Small intestine (tissue), 16 donors: Measurements from ENCODE around the gene ATP6V1A. TPM values are rescaled to one million over a fixed set of nuclear protein-coding genes. Genes with fewer than 3 reads are reported as not detected.
A peak's percentile ranks its signal among the peaks of the same experiment; 100 is the strongest.

Experiments
- DNase-seq, 2 donors: peaks; one replicate each; pipeline versions ENCODE4 v3.0.0 to v3.0.0-alpha.2; 2013
- FAIRE-seq: peaks from 2 replicates; lab custom pipeline; 2012; peaks lifted over from hg19 to GRCh38; lab: Jason Lieb, UNC
- H3K27ac ChIP-seq, 3 donors: one replicate each; pipeline ENCODE4 v1.5.1; 2013; ENCODE audit warnings: low read length in 2 of 3, mild to moderate bottlenecking in 2 of 3, control low read depth in 1 of 3, inconsistent platforms in 1 of 3, low read depth in 1 of 3, moderate library complexity in 1 of 3
- H3K27me3 ChIP-seq, 3 donors: one replicate each; pipeline ENCODE4 v1.6.1; 2013; ENCODE audit warnings: low read length in 3 of 3, inconsistent platforms in 1 of 3; ENCODE audit not compliant: control insufficient read depth in 3 of 3, insufficient read depth in 3 of 3
- H3K36me3 ChIP-seq, 3 donors: one replicate each; pipeline ENCODE4 v1.6.1; 2013; ENCODE audit warnings: low read length in 3 of 3, inconsistent platforms in 1 of 3, low read depth in 1 of 3, mild to moderate bottlenecking in 1 of 3, moderate library complexity in 1 of 3; ENCODE audit not compliant: control insufficient read depth in 3 of 3, insufficient read depth in 2 of 3
- H3K4me1 ChIP-seq, 3 donors: one replicate each; pipeline ENCODE4 v1.6.1; 2013; ENCODE audit warnings: low read length in 2 of 3, inconsistent platforms in 1 of 3, low read depth in 1 of 3, mild to moderate bottlenecking in 1 of 3, moderate library complexity in 1 of 3; ENCODE audit not compliant: control insufficient read depth in 3 of 3, insufficient read depth in 2 of 3
- H3K4me3 ChIP-seq, 3 donors: one replicate each; pipeline ENCODE4 v1.5.1; 2013; ENCODE audit warnings: low read length in 3 of 3, control low read depth in 1 of 3, inconsistent platforms in 1 of 3, low read depth in 1 of 3, mild to moderate bottlenecking in 1 of 3, moderate library complexity in 1 of 3
- H3K9me3 ChIP-seq, 2 donors: one replicate each; pipeline ENCODE4 v1.6.1; 2013; ENCODE audit warnings: low read depth in 1 of 2, low read length in 1 of 2; ENCODE audit not compliant: control insufficient read depth in 2 of 2, insufficient read depth in 1 of 2
- whole genome bisulfite sequencing, 3 donors: extraction: QIAGEN DNeasy Blood & Tissue Kit; methylation state at CpG; one replicate each; pipeline ENCODE4 v1.1.7; 2013; 5-methylcytosine and 5-hydroxymethylcytosine counted together
- long read RNA-seq, 10 donors: transcript quantifications; one replicate each; lab custom pipeline, GENCODE V29; 2026
- polyA plus RNA-seq, 4 donors: library from polyadenylated mRNA; stranded (reverse) in 3 of 4; unstranded in 1 of 4; fragments of 200-250 nt in 3 of 4; fragments of 120-200 nt in 1 of 4; gene quantifications; one replicate each; pipeline versions ENCODE4 v1.2.1 to v1.2.3, GENCODE V29; 2013
- donor health status: healthy with polysubstance abuse.
- donor health status: control.
- donor health status: control.
- donor health status: Bipolar disorder and iron deficiency.
- donor health status: healthy.

ATP6V1A gene
- 10 to 100 TPM; 13.8 to 47.7 (median 17.6) TPM for polyA plus RNA-seq
- long read RNA-seq, donor 1 = 0 reads
- long read RNA-seq, donor 2, full-length matches to known transcripts = 2 of 7 reads
- long read RNA-seq, donor 2, partial matches to known transcripts = 5 of 7 reads
- long read RNA-seq, donor 2, other reads (novel, unspliced or antisense) = 0 of 7 reads
- long read RNA-seq, donor 3, full-length matches to known transcripts = 2 of 2 reads
- long read RNA-seq, donor 3, partial matches to known transcripts = 0 of 2 reads
- long read RNA-seq, donor 3, other reads (novel, unspliced or antisense) = 0 of 2 reads
- long read RNA-seq, donor 4 = 0 reads
- long read RNA-seq, donor 5, full-length matches to known transcripts = 1 of 1 reads
- long read RNA-seq, donor 5, partial matches to known transcripts = 0 of 1 reads
- long read RNA-seq, donor 5, other reads (novel, unspliced or antisense) = 0 of 1 reads
- long read RNA-seq, donor 6, full-length matches to known transcripts = 8 of 8 reads
- long read RNA-seq, donor 6, partial matches to known transcripts = 0 of 8 reads
- long read RNA-seq, donor 6, other reads (novel, unspliced or antisense) = 0 of 8 reads
- long read RNA-seq, donor 7 = 0 reads
- long read RNA-seq, donor 8 = 0 reads
- long read RNA-seq, donor 9 = 0 reads
- long read RNA-seq, donor 10, full-length matches to known transcripts = 5 of 5 reads
- long read RNA-seq, donor 10, partial matches to known transcripts = 0 of 5 reads
- long read RNA-seq, donor 10, other reads (novel, unspliced or antisense) = 0 of 5 reads

DNA sequence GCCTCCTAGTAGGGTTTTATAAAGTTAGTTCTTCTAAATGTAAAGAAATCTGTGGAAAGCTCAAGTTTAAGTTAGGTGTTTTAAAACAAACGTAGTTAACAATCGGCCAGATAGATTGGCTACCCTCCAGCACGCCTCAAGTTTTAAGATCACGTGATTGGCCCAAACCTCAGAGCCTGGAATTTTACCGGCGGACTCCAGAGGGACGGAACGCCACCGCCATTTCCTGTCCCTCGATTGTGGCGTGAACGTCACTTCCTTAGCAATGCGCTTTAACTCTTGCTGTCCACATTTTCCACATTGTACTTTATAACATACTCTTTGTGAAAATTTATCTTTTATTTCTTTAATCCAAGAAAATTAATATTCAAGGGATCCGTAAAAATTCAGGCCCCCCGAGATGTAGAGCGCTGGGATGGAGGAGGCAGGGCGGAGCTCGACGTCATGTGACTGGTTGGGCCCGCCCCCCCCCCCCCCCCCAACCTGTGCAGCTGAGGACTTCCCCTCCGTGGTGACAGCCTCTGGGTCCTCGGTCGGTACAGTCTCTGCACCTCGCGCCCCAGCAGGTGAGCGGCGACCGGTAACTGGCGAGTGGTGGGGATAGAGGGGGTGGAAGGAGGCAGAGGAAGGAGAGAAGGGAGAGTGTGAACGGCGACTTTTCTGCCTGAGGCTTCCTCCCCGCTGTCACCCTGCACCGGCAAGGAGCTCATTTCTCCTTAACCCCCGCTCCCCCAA, at the start of gene ATP6V1A:
TSS of gene ATP6V1A (plus strand) at position 488 of the 735 bp plus-strand sequence. CDS start 31,719 bp downstream, outside the sequence.
- Histone ChIP-seq H3K36me3 (peaks cover 0 to 6% (median 0%) of the 10 kb centered on the region in 3 donors), H3K27me3 (no peaks in the 10 kb centered on the region), H3K27ac (peak within 1 kb of the TSS; percentile 90 to 100 (median 99)), H3K4me3 (peak within 1 kb of the TSS; percentile 75 to 99 (median 89)), H3K4me1 (peaks cover 0 to 13% (median 4%) of the 10 kb centered on the region in 3 donors), H3K9me3 (no peaks in the 10 kb centered on the region)
- WGBS, 3 donors = 0% methylated on average over 32 to 34 of the region's 34 CpGs
- DNase-seq (peak; percentile 95 to 96), FAIRE-seq (peak; percentile 55)

DNA sequence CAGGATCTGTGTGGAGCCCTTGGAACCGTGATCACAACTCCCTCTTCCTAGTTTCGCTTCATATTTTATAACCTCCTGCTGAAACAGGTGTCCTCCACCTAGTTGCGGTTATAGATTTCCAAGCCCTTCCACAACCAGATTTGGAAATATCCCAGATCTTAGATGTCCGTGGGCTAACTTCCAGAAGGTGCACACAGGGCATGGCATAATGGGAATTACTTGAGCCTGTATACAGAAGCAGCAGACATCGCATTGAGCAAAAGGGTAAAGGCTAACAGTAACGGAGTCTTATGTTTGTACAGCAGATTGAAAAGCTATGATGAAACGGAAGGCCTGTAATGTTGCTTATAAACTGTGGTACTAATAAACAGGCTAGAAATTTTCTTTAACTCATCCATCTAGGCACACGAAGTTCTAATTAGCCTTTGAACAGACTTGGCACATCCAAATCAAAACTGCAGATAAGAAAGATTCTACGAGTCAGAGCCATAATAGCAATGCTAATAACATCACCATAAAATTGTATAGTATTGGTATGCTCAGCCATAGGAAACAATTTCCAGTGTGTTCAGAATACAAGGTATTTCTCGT, 49.2 kb upstream of the ATP6V1A start:
- Histone ChIP-seq H3K27me3 (no peaks in the 10 kb centered on the region), H3K9me3 (no peaks in the 10 kb centered on the region), H3K4me3 (peak overlapping the region; percentile 54 to 67 (median 63)), H3K4me1 (peaks cover 3 to 18% (median 10%) of the 10 kb centered on the region in 3 donors), H3K27ac (peak overlapping the region; percentile 86 to 92 (median 87)), H3K36me3 (no peaks in the 10 kb centered on the region)
- WGBS, 3 donors = 2 to 8% (median 5%) methylated on average over 10 of the region's 10 CpGs
- DNase-seq (peak; percentile 80 to 81), FAIRE-seq (no peak)

DNA sequence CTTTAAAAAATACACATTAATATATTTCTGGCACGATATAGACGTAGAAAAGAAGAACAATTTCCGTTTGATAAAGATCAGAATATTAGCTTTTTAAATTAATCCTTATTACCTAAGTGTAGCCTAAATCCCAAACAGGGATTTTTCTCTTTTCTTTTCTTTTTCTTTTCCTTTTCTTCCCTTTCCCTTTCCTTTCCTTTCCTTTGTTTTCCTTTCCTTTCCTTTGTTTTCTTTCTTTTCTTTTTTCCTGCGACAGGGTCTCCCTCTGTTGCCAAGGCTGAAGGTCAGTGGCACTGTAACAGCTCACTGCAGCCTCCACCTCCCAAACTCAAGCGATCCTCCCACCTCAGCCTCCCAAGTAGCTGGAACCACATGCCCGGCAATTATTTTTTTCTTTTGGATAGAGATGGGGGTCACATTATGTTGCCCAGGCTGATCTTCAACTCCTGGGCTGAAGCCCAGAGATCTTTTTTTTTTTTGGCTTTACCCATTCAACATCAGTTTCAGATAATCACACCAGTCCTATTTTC, 48.6 kb upstream of the ATP6V1A start:
- Histone ChIP-seq H3K36me3 (no peaks in the 10 kb centered on the region), H3K4me3 (no peak overlapping the region), H3K27me3 (no peaks in the 10 kb centered on the region), H3K27ac (peak overlapping the region; percentile 50 to 86 (median 57)), H3K4me1 (peaks cover 3 to 16% (median 10%) of the 10 kb centered on the region in 3 donors), H3K9me3 (no peaks in the 10 kb centered on the region)
- DNase-seq (no peak), FAIRE-seq (no peak)
- WGBS, 3 donors = 36 to 67% (median 53%) methylated on average over 6 of the region's 6 CpGs

DNA sequence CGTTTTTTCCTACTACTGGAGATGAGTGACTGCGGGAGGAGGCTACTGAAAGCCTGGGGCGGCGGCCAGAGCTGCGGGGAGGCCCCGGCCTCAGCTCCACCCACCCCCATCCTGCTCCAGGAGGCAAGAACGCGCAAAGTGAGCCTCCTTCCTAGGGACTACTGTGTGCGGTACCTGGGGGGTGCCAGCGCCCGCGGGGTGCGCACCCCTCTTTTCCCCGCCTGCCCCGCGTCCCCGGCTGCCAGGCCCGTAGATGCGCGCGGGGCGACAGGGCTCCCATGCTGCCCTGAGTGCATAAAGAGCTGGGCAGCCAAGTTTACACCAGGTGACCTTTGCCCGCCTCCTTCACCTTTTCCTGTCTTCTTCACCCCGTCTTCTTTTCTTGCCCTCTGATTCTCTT, 47.9 kb upstream of the ATP6V1A start:
- WGBS, 3 donors = 11 to 22% (median 21%) methylated on average over 18 to 24 of the region's 24 CpGs
- H3K27ac ChIP-seq = peak overlapping the region in 1 of 3 donors; percentile 86

DNA sequence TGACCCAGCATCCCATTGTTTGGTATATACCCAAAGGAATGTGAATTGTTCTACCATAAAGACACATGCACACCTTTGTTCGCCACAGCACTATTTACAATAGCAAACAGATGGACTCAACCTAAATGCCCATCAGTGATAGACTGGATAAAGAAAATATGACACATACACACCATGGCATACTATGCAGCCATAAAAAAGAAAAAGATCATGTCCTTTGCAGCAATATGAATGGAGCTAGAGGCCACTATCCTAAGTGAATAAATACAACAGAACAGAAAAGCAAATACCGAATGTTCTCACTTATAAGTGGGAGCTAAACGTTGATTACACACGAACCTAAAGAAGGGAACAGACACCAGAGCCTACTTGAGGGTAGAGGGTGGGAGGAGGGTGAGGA, 39.0 kb upstream of the ATP6V1A start:
- peaks cover 0 to 4% (median 0%) of the 10 kb centered on the region in 3 donors for H3K27me3 ChIP-seq
- 94 to 97% (median 94%) methylated on average over 4 of the region's 4 CpGs for WGBS, 3 donors
- H3K4me3 ChIP-seq = no peak overlapping the region
- no peaks in the 10 kb centered on the region for H3K4me1 ChIP-seq
- H3K9me3 ChIP-seq = no peaks in the 10 kb centered on the region
- H3K27ac ChIP-seq = no peak overlapping the region
- H3K36me3 ChIP-seq = no peaks in the 10 kb centered on the region
- FAIRE-seq (no peak), DNase-seq (no peak)

More for the DNA sequence above, 47.9 kb upstream of the ATP6V1A start:
- H3K36me3 ChIP-seq = no peaks in the 10 kb centered on the region
- H3K4me3 ChIP-seq = peak overlapping the region in 2 of 3 donors; percentile 43 to 60
- no peaks in the 10 kb centered on the region for H3K27me3 ChIP-seq
- H3K4me1 ChIP-seq = peaks cover 3 to 15% (median 10%) of the 10 kb centered on the region in 3 donors
- DNase-seq (peak; percentile 70 to 75), FAIRE-seq (no peak)
- no peaks in the 10 kb centered on the region for H3K9me3 ChIP-seq

DNA sequence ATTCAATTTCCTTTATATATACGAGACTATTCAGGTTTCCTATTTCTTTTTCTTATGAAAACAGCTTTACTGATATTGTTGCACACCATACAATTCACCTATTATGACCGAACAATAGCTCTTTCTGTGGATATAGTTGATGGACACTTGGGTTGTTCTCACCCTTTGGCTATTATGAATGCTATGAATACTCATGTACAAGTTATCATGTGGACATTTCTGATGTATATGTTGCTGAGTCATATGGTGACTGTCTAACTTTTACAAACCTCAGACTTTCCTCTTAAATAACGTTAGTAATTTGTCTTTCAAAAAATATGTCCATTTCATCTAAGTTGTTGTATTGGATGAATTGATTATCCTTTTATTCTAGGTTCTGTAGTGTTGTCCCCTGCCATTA, 34.7 kb upstream of the ATP6V1A start:
- DNase-seq (no peak), FAIRE-seq (no peak)
- Histone ChIP-seq H3K9me3 (no peaks in the 10 kb centered on the region), H3K4me3 (no peak overlapping the region), H3K4me1 (no peaks in the 10 kb centered on the region), H3K27me3 (peaks cover 0 to 1% (median 0%) of the 10 kb centered on the region in 3 donors), H3K27ac (no peak overlapping the region), H3K36me3 (no peaks in the 10 kb centered on the region)
- WGBS, 3 donors = 36 to 49% (median 40%) methylated on average over 3 of the region's 3 CpGs

DNA sequence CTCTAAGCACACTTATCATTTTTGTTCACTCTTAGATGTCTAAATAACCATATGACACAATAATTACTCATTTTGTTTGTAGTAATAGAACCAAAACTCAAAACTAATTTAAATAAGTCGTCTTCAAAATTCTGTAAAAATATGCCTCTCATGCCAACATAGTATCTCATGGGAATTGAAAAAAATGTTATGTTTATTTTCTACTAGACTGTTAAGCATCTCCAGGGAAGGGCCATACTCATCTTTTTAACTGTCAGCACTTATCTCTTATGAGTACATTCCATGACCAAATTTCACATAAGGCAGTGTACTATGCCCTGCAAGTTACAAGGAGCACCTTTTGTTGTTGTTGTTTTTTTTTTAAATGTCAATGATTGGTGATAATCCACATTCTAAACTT, 32.1 kb upstream of the ATP6V1A start:
- Histone ChIP-seq H3K27me3 (no peaks in the 10 kb centered on the region), H3K27ac (no peak overlapping the region), H3K4me3 (no peak overlapping the region), H3K9me3 (no peaks in the 10 kb centered on the region), H3K4me1 (no peaks in the 10 kb centered on the region), H3K36me3 (peaks cover 0 to 3% (median 3%) of the 10 kb centered on the region in 3 donors)
- WGBS, 3 donors = 49 to 86% (median 84%) methylated on average over 1 of the region's 1 CpG
- FAIRE-seq (no peak), DNase-seq (no peak)
